Esophagus muscularis mucosa (tissue), 4 donors: ENCODE results near the gene NOS3. TPM values are rescaled to one million over a fixed set of nuclear protein-coding genes. Genes with fewer than 3 reads are reported as not detected.

Source experiments
- DNase-seq: peaks from one replicate; pipeline ENCODE4 v3.0.0-alpha.2; 2017; ENCODE audit errors: extremely low spot score
- H3K27ac ChIP-seq, 4 donors: fragments of 200-600 bp; sonication (generic); replicated peaks in 1 of 4; 1 replicate in 3 of 4; 2 replicates in 1 of 4; pipeline ENCODE4 v1.5.1; 2016 to 2019; ENCODE audit warnings: mild to moderate bottlenecking in 1 of 4
- H3K27me3 ChIP-seq, 4 donors: fragments of 200-600 bp; sonication (generic); one replicate each; pipeline versions ENCODE4 v1.5.1 to v1.6.0; 2016 to 2019
- H3K36me3 ChIP-seq, 4 donors: fragments of 200-600 bp; sonication (generic); one replicate each; pipeline ENCODE4 v1.5.1; 2016 to 2019
- H3K4me1 ChIP-seq, 4 donors: fragments of 200-600 bp; sonication (generic); one replicate each; pipeline ENCODE4 v1.5.1; 2016 to 2019
- H3K4me3 ChIP-seq, 4 donors: fragments of 200-600 bp; sonication (generic); 1 replicate in 2 of 4; 2 replicates in 2 of 4; pipeline ENCODE4 v1.5.1; 2016 to 2019; ENCODE audit warnings: mild to moderate bottlenecking in 4 of 4, moderate library complexity in 1 of 4
- H3K9me3 ChIP-seq, 4 donors: fragments of 200-600 bp; sonication (generic); 1 replicate in 3 of 4; 2 replicates in 1 of 4; pipeline ENCODE4 v1.5.1; 2016 to 2019
- CTCF ChIP-seq, 3 experiments: fragments of 200-600 bp in 2 of 3; fragments of 450-650 bp in 1 of 3; sonication (generic) in 2 of 3; IDR thresholded peaks; one replicate each; pipeline ENCODE4 v1.5.1; 2017 to 2019; ENCODE audit warnings: antibody characterized with exemption in 3 of 3, mild to moderate bottlenecking in 2 of 3, moderate library complexity in 1 of 3
- EP300 ChIP-seq: sonication (generic); formaldehyde crosslinking; IDR thresholded peaks from one replicate; pipeline ENCODE4 v1.6.1; 2017; ENCODE audit warnings: antibody characterized with exemption
- POLR2A ChIP-seq: fragments of 450-650 bp; IDR thresholded peaks from one replicate; pipeline ENCODE4 v1.6.1; 2017; ENCODE audit warnings: antibody characterized with exemption, moderate library complexity, mild to moderate bottlenecking, low read depth
- POLR2AphosphoS5 ChIP-seq, 2 donors: sonication (generic); formaldehyde crosslinking; IDR thresholded peaks; one replicate each; pipeline ENCODE4 v1.6.1; 2017; ENCODE audit warnings: antibody characterized with exemption in 2 of 2
- WGBS: methylation state at CpG from one replicate; pipeline ENCODE4 v1.1.5; 2018; 5-methylcytosine and 5-hydroxymethylcytosine counted together
- intact Hi-C: fragments of 100-400 bp; cut with DNase I; formaldehyde crosslinking; loops from one replicate; pipeline ENCODE4 v1.15.1; 2023
- total RNA-seq, 4 donors: library from RNA; depleted of rRNA; stranded (reverse); fragments of >200 nt; gene quantifications; one replicate each; pipeline versions ENCODE4 v1.1.0 to v1.2.1, GENCODE V29; 2016

NOS3 gene
- total RNA-seq, 4 donors from 2014 or later = 3.7 to 20.2 (median 16.2) TPM

- intact Hi-C loops = no loop called here
- peaks cover 0 to 48% (median 6%) of the 10 kb centered on the region in 4 donors for H3K27me3 ChIP-seq
- H3K9me3 ChIP-seq = no peaks in the 10 kb centered on the region
- 0% methylated on average over 15 of the region's 81 CpGs for WGBS
- H3K27ac ChIP-seq = peak within 1 kb of the TSS; percentile 87 to 88 (median 88)
- DNase-seq = no peak
- TF ChIP-seq POLR2AphosphoS5 (IDR thresholded peaks at IDR 0.05) (peak; percentile 44 to 62), EP300 (no peak)
- H3K36me3 ChIP-seq = no peaks in the 10 kb centered on the region
- H3K4me3 ChIP-seq = peak within 1 kb of the TSS; percentile 60 to 72 (median 63)
- peaks cover 43 to 69% (median 69%) of the 10 kb centered on the region in 4 donors for H3K4me1 ChIP-seq
These were observed 12.6 kb upstream of the NOS3 start, which contains the start of gene KCNH2 for GRCh38 chr7:150978126-150978789. TSS of gene KCNH2 (minus strand) at chr7:150978321. CDS start at chr7:150977913, 408 bp downstream.

GRCh38 chr7:150979713-150980390, 11.0 kb upstream of the NOS3 start:
- H3K36me3 ChIP-seq = no peaks in the 10 kb centered on the region
- DNase-seq = no peak
- TF ChIP-seq POLR2A (no peak), POLR2AphosphoS5 (IDR thresholded peaks at IDR 0.05) (peak; percentile 22 to 52)
- H3K27me3 ChIP-seq = peaks cover 0 to 38% (median 6%) of the 10 kb centered on the region in 4 donors
- 47% methylated on average over 7 of the region's 7 CpGs for WGBS
- peaks cover 28 to 53% (median 53%) of the 10 kb centered on the region in 4 donors for H3K4me1 ChIP-seq
- H3K4me3 ChIP-seq = peak overlapping the region in 2 of 4 donors; percentile 60 to 61
- no peaks in the 10 kb centered on the region for H3K9me3 ChIP-seq
- intact Hi-C loops = loop anchor here (10.0 kb wide), 1 partner anchor 205 kb away; no protein-coding TSS in a partner anchor
- peak overlapping the region; percentile 87 to 88 (median 88) for H3K27ac ChIP-seq

- Histone ChIP-seq H3K27ac (peak overlapping the region in 2 of 4 donors; percentile 87 to 88), H3K4me3 (no peak overlapping the region), H3K9me3 (no peaks in the 10 kb centered on the region), H3K4me1 (peaks cover 28 to 46% (median 45%) of the 10 kb centered on the region in 4 donors), H3K27me3 (peaks cover 0 to 31% (median 6%) of the 10 kb centered on the region in 4 donors), H3K36me3 (no peaks in the 10 kb centered on the region)
- 73% methylated on average over 2 of the region's 2 CpGs for WGBS
- TF ChIP-seq POLR2AphosphoS5 (IDR thresholded peaks at IDR 0.05) (no peak), EP300 (no peak), POLR2A (no peak), CTCF (IDR thresholded peaks at IDR 0.05) (no peak)
- DNase-seq = no peak
- intact Hi-C loops = loop anchor here (10.0 kb wide), 1 partner anchor 206 kb away; no protein-coding TSS in a partner anchor
These were observed 10.2 kb upstream of the NOS3 start for GRCh38 chr7:150980663-150981062.

GRCh38 chr7:150981644-150982043, 9.2 kb upstream of the NOS3 start:
- Histone ChIP-seq H3K4me1 (peaks cover 24 to 45% (median 44%) of the 10 kb centered on the region in 4 donors), H3K36me3 (no peaks in the 10 kb centered on the region), H3K27me3 (peaks cover 0 to 21% (median 6%) of the 10 kb centered on the region in 4 donors), H3K4me3 (no peak overlapping the region), H3K9me3 (no peaks in the 10 kb centered on the region), H3K27ac (no peak overlapping the region)
- 71% methylated on average over 5 of the region's 6 CpGs for WGBS
- intact Hi-C loops = loop anchor here (10.0 kb wide), 1 partner anchor 207 kb away; no protein-coding TSS in a partner anchor
- DNase-seq = no peak
- TF ChIP-seq CTCF (IDR thresholded peaks at IDR 0.05) (no peak), POLR2A (no peak), EP300 (no peak), POLR2AphosphoS5 (IDR thresholded peaks at IDR 0.05) (no peak)

GRCh38 chr7:150982351-150982750, 8.5 kb upstream of the NOS3 start:
- Histone ChIP-seq H3K27ac (no peak overlapping the region), H3K4me3 (no peak overlapping the region), H3K36me3 (no peaks in the 10 kb centered on the region), H3K4me1 (peaks cover 19 to 38% (median 37%) of the 10 kb centered on the region in 4 donors), H3K27me3 (peaks cover 0 to 15% (median 2%) of the 10 kb centered on the region in 4 donors), H3K9me3 (no peaks in the 10 kb centered on the region)
- DNase-seq = no peak
- TF ChIP-seq EP300 = no peak
- no peak for TF ChIP-seq CTCF (IDR thresholded peaks at IDR 0.05)
- no peak for TF ChIP-seq POLR2A
- no peak for TF ChIP-seq POLR2AphosphoS5 (IDR thresholded peaks at IDR 0.05)
- intact Hi-C loops = loop anchor here (10.0 kb wide), 1 partner anchor 208 kb away; no protein-coding TSS in a partner anchor
- 44% methylated on average over 3 of the region's 3 CpGs for WGBS
